ENCODE measurements around the gene SEC14L6.

Gene SEC14L6

GRCh38 chr22:30516273-30516672 is 30.3 kb downstream of the SEC14L6 start:
- Histone ChIP-seq H3K79me2 (ENCODE audit: insufficient read depth, low read length) (no peaks in the 10 kb centered on the region), H3K27me3 (ENCODE audit: low read length) (no peaks in the 10 kb centered on the region), H3F3A (ENCODE audit: insufficient read depth) (no peaks in the 10 kb centered on the region), H2AFZ (ENCODE audit: low read depth, low read length, severe bottlenecking) (no peak overlapping the region), H4K20me1 (ENCODE audit: low read depth, low read length) (no peaks in the 10 kb centered on the region), H3K9me3 (ENCODE audit: insufficient read depth, low read length) (no peaks in the 10 kb centered on the region), H3K27ac (ENCODE audit: low read depth, low read length) (no peak overlapping the region), H3K36me3 (ENCODE audit: low read length) (no peaks in the 10 kb centered on the region), H3K4me3 (ENCODE audit: insufficient read depth, low read length, poor library complexity, severe bottlenecking) (no peak overlapping the region), H3K9ac (ENCODE audit: low read length) (no peak overlapping the region), H3K9me2 (replicated peaks; ENCODE audit: insufficient read depth, low read length) (no peaks in the 10 kb centered on the region), H3K4me2 (ENCODE audit: low read depth, low read length, poor library complexity, severe bottlenecking) (no peak overlapping the region)
- no peak for TF ChIP-seq CTCF (IDR thresholded peaks at IDR 0.05; ENCODE audit: insufficient read depth, low read length, poor library complexity, severe bottlenecking)
- TF ChIP-seq EZH2phosphoT487 (conservative IDR thresholded peaks at IDR 0.05; ENCODE audit: low read length): no peak

- Histone ChIP-seq H3K4me2 (ENCODE audit: low read depth, low read length, poor library complexity, severe bottlenecking) (no peak overlapping the region), H4K20me1 (ENCODE audit: low read depth, low read length) (no peaks in the 10 kb centered on the region), H3K4me3 (ENCODE audit: insufficient read depth, low read length, poor library complexity, severe bottlenecking) (no peak overlapping the region), H3K27ac (ENCODE audit: low read depth, low read length) (no peak overlapping the region), H3F3A (ENCODE audit: insufficient read depth) (no peaks in the 10 kb centered on the region), H3K9me2 (replicated peaks; ENCODE audit: insufficient read depth, low read length) (no peaks in the 10 kb centered on the region), H3K79me2 (ENCODE audit: insufficient read depth, low read length) (no peaks in the 10 kb centered on the region), H3K9me3 (ENCODE audit: insufficient read depth, low read length) (no peaks in the 10 kb centered on the region), H3K36me3 (ENCODE audit: low read length) (no peaks in the 10 kb centered on the region), H3K9ac (ENCODE audit: low read length) (no peak overlapping the region), H3K27me3 (ENCODE audit: low read length) (no peaks in the 10 kb centered on the region), H2AFZ (ENCODE audit: low read depth, low read length, severe bottlenecking) (no peak overlapping the region)
- TF ChIP-seq CTCF (IDR thresholded peaks at IDR 0.05; ENCODE audit: insufficient read depth, low read length, poor library complexity, severe bottlenecking) (no peak), EZH2phosphoT487 (conservative IDR thresholded peaks at IDR 0.05; ENCODE audit: low read length) (no peak)
Measured at GRCh38 chr22:30514252-30514651, 32.3 kb downstream of the SEC14L6 start.

GRCh38 chr22:30513462-30513861 is 33.1 kb downstream of the SEC14L6 start:
- no peaks in the 10 kb centered on the region for H3K36me3 ChIP-seq (ENCODE audit: low read length)
- H3K4me2 ChIP-seq (ENCODE audit: low read depth, low read length, poor library complexity, severe bottlenecking): no peak overlapping the region
- no peaks in the 10 kb centered on the region for H3K9me3 ChIP-seq (ENCODE audit: insufficient read depth, low read length)
- no peak overlapping the region for H3K4me3 ChIP-seq (ENCODE audit: insufficient read depth, low read length, poor library complexity, severe bottlenecking)
- TF ChIP-seq EZH2phosphoT487 (conservative IDR thresholded peaks at IDR 0.05; ENCODE audit: low read length) (no peak), CTCF (IDR thresholded peaks at IDR 0.05; ENCODE audit: insufficient read depth, low read length, poor library complexity, severe bottlenecking) (no peak)
- no peak overlapping the region for H3K9ac ChIP-seq (ENCODE audit: low read length)
- H3K79me2 ChIP-seq (ENCODE audit: insufficient read depth, low read length): no peaks in the 10 kb centered on the region
- H4K20me1 ChIP-seq (ENCODE audit: low read depth, low read length): no peaks in the 10 kb centered on the region
- no peak overlapping the region for H3K27ac ChIP-seq (ENCODE audit: low read depth, low read length)
- no peaks in the 10 kb centered on the region for H3K9me2 ChIP-seq (replicated peaks; ENCODE audit: insufficient read depth, low read length)
- H3K27me3 ChIP-seq (ENCODE audit: low read length): no peaks in the 10 kb centered on the region
- no peaks in the 10 kb centered on the region for H3F3A ChIP-seq (ENCODE audit: insufficient read depth)
- no peak overlapping the region for H2AFZ ChIP-seq (ENCODE audit: low read depth, low read length, severe bottlenecking)
